ENCODE data around the gene C12orf57. TPM values are rescaled to one million over a fixed set of nuclear protein-coding genes. Genes with fewer than 3 reads are reported as not detected.
A peak's percentile ranks its signal among the peaks of the same experiment; 100 is the strongest.

C12orf57 gene
- total RNA-seq, 1 donor from 2014 or later: 236 TPM

- H3K4me3 ChIP-seq (ENCODE audit: low read depth, low read length): peak overlapping the region; percentile 92
- DNase-seq (ENCODE audit: low read depth): no peak
- no peaks in the 10 kb centered on the region for H3K27me3 ChIP-seq (ENCODE audit: control insufficient read depth, insufficient read depth, low read length)
- peaks cover 4% of the 10 kb centered on the region for H3K36me3 ChIP-seq (ENCODE audit: control insufficient read depth, insufficient read depth, low read length)
- TF ChIP-seq, protein P1, sequence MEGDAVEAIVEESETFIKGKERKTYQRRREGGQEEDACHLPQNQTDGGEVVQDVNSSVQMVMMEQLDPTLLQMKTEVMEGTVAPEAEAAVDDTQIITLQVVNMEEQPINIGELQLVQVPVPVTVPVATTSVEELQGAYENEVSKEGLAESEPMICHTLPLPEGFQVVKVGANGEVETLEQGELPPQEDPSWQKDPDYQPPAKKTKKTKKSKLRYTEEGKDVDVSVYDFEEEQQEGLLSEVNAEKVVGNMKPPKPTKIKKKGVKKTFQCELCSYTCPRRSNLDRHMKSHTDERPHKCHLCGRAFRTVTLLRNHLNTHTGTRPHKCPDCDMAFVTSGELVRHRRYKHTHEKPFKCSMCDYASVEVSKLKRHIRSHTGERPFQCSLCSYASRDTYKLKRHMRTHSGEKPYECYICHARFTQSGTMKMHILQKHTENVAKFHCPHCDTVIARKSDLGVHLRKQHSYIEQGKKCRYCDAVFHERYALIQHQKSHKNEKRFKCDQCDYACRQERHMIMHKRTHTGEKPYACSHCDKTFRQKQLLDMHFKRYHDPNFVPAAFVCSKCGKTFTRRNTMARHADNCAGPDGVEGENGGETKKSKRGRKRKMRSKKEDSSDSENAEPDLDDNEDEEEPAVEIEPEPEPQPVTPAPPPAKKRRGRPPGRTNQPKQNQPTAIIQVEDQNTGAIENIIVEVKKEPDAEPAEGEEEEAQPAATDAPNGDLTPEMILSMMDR (IDR thresholded peaks at IDR 0.05; ENCODE audit: insufficient read depth, low read length, poor library complexity, severe bottlenecking): no peak
Observed at GRCh38 chr12:6970096-6970527, 26.3 kb downstream of the C12orf57 start.

DNA sequence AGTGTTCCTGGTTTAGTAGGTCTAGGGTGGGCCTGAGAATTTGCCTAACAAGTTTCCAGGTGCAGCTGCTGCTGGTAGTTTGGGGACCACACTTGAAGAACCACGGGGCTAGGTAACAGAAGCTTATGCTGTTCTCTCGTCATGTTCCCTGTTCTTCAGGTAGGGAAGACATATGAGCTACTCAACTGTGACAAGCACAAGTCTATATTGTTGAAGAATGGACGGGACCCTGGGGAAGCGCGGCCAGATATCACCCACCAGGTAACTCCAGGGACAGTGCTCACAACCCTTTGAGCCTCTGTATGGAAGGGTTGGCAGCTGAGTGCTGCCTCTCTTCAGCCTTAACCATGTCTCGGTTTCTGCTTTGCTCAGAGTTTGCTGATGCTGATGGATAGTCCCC lies 30.4 kb downstream of the C12orf57 start:
- Histone ChIP-seq H3K4me3 (ENCODE audit: low read depth, low read length) (no peak overlapping the region), H3K27me3 (ENCODE audit: control insufficient read depth, insufficient read depth, low read length) (no peaks in the 10 kb centered on the region), H3K36me3 (ENCODE audit: control insufficient read depth, insufficient read depth, low read length) (peaks cover 2% of the 10 kb centered on the region)
- TF ChIP-seq, protein P1 (IDR thresholded peaks at IDR 0.05; ENCODE audit: insufficient read depth, low read length, poor library complexity, severe bottlenecking): no peak
- DNase-seq (ENCODE audit: low read depth): no peak

DNA sequence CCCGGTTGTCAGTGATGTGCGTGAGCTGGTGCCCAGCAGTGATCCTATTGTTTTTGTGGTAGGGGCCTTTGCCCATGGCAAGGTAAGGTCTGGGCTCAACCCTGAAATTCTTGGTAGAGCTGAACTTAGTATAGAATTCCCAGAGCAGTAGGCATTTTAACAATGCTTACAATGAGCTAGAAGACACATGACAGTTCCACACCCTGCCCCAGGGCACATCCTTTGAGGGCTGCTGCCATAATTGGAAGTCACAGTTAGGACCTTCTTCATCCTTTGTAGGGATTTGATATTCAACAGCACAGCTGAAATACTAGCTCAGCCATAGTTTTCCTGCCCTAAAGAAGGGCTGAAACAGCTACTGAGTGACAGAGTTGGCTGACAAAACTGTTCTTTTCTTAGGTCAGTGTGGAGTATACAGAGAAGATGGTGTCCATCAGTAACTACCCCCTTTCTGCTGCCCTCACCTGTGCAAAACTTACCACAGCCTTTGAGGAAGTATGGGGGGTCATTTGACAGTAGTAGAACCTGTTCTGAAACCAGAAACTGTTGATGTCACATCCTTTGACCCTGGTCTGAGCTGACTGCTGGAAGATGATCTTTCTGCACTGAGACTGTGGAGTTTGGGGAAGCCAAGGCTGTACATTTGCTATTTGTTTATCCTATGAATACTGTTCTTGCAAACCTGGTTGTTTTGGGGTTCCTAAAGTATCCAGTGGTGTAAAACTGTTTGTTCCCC lies 31.6 kb downstream of the C12orf57 start:
- no peak overlapping the region for H3K4me3 ChIP-seq (ENCODE audit: low read depth, low read length)
- TF ChIP-seq, protein P1 (IDR thresholded peaks at IDR 0.05; ENCODE audit: insufficient read depth, low read length, poor library complexity, severe bottlenecking): no peak
- H3K27me3 ChIP-seq (ENCODE audit: control insufficient read depth, insufficient read depth, low read length): no peaks in the 10 kb centered on the region
- H3K36me3 ChIP-seq (ENCODE audit: control insufficient read depth, insufficient read depth, low read length): peaks cover 2% of the 10 kb centered on the region
- DNase-seq (ENCODE audit: low read depth): no peak

- Histone ChIP-seq H3K4me3 (ENCODE audit: low read depth, low read length) (no peak overlapping the region), H3K27me3 (ENCODE audit: control insufficient read depth, insufficient read depth, low read length) (no peaks in the 10 kb centered on the region), H3K36me3 (ENCODE audit: control insufficient read depth, insufficient read depth, low read length) (peaks cover 4% of the 10 kb centered on the region)
- no peak for DNase-seq (ENCODE audit: low read depth)
- TF ChIP-seq, protein P1 (IDR thresholded peaks at IDR 0.05; ENCODE audit: insufficient read depth, low read length, poor library complexity, severe bottlenecking): no peak
Observed at GRCh38 chr12:6977653-6978052, 33.8 kb downstream of the C12orf57 start.

DNA sequence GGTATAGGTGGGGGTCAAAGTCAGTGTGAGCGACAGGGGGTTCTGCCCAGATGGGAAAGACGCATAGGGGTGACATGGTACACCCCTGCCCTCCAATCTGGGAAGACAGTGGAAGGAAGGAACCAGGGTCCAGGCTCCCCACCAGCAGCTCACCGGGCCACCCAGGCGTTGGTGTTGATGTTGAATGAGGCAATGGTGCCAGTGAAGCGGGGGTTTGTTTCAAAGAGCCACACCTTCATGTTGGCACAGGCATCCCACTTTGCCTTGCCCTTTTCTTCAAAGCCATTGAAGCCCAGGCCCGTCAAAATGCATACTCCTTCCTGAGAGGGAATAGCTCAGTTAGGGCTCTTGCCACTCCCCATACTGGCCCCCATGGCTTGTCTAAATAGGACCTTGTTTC lies 34.4 kb downstream of the C12orf57 start:
- Histone ChIP-seq H3K4me3 (ENCODE audit: low read depth, low read length) (no peak overlapping the region), H3K27me3 (ENCODE audit: control insufficient read depth, insufficient read depth, low read length) (no peaks in the 10 kb centered on the region), H3K36me3 (ENCODE audit: control insufficient read depth, insufficient read depth, low read length) (peaks cover 4% of the 10 kb centered on the region)
- DNase-seq (ENCODE audit: low read depth): no peak
- TF ChIP-seq, protein P1 (IDR thresholded peaks at IDR 0.05; ENCODE audit: insufficient read depth, low read length, poor library complexity, severe bottlenecking): no peak

- Histone ChIP-seq H3K4me3 (ENCODE audit: low read depth, low read length) (no peak overlapping the region), H3K27me3 (ENCODE audit: control insufficient read depth, insufficient read depth, low read length) (no peaks in the 10 kb centered on the region), H3K36me3 (ENCODE audit: control insufficient read depth, insufficient read depth, low read length) (peaks cover 4% of the 10 kb centered on the region)
- TF ChIP-seq, protein P1 (IDR thresholded peaks at IDR 0.05; ENCODE audit: insufficient read depth, low read length, poor library complexity, severe bottlenecking): no peak
- DNase-seq (ENCODE audit: low read depth): no peak
Observed at GRCh38 chr12:6978611-6979011, 34.8 kb downstream of the C12orf57 start.
